Keratinocyte (primary cell): ENCODE data around the gene TPD52L1.

Experiments used
- CTCF ChIP-seq, 3 experiments: IDR thresholded peaks in 1 of 3; conservative IDR thresholded peaks in 1 of 3; optimal IDR thresholded peaks in 1 of 3; 2 replicates in 2 of 3; 3 replicates in 1 of 3; pipeline versions ENCODE3 to v1.5.1; 2011; ENCODE audit warnings: low read length in 3 of 3, mild to moderate bottlenecking in 3 of 3, moderate library complexity in 2 of 3, control low read depth in 1 of 3, inconsistent platforms in 1 of 3; ENCODE audit not compliant: insufficient read depth in 2 of 3; ENCODE audit errors: extremely low read depth in 1 of 3
- EZH2 ChIP-seq: IDR thresholded peaks from one replicate; pipeline ENCODE4 v1.6.1; 2012; ENCODE audit warnings: inconsistent platforms, mild to moderate bottlenecking, low read length, moderate library complexity

- TF ChIP-seq CTCF (optimal IDR thresholded peaks at IDR 0.05 in 1 of 3, IDR thresholded peaks at IDR 0.05 in 1 of 3, conservative IDR thresholded peaks at IDR 0.05 in 1 of 3; ENCODE audit: extremely low read depth in 1 of 3, insufficient read depth in 2 of 3, low read length in 3 of 3) (no peak), EZH2 (no peak)
Observed at GRCh38 chr6:125277838-125278237, 124.3 kb downstream of the TPD52L1 start.
